Neutrophil (primary cell): Measurements from ENCODE around the gene STIM1.
"Not testable (repeated sequence)": the region's sequence is repeated elsewhere in the genome, so short reads cannot be mapped to it uniquely, and the experiment has no call there.

Experiments
- H3K27ac ChIP-seq: fragments of 200-600 bp; sonication (generic); 2 replicates; pipeline ENCODE4 v1.5.1; 2016; ENCODE audit warnings: mild to moderate bottlenecking, moderate library complexity
- H3K27me3 ChIP-seq: fragments of 200-600 bp; sonication (generic); 2 replicates; pipeline ENCODE4 v1.6.0; 2016; ENCODE audit warnings: mild to moderate bottlenecking
- H3K36me3 ChIP-seq: fragments of 200-600 bp; sonication (generic); 2 replicates; pipeline ENCODE4 v1.5.1; 2017
- H3K4me1 ChIP-seq, 2 experiments: fragments of 200-600 bp in 1 of 2; sonication (generic) in 1 of 2; 1 replicate in 1 of 2; 2 replicates in 1 of 2; pipeline versions ENCODE4 v1.5.1 to v1.6.1; 2013 to 2016; ENCODE audit warnings: low read depth in 1 of 2, low read length in 1 of 2, mild to moderate bottlenecking in 1 of 2, moderate library complexity in 1 of 2; ENCODE audit not compliant: control insufficient read depth in 1 of 2, insufficient read depth in 1 of 2
- H3K4me3 ChIP-seq, 2 experiments: fragments of 200-600 bp in 1 of 2; sonication (generic) in 1 of 2; 1 replicate in 1 of 2; 2 replicates in 1 of 2; pipeline ENCODE4 v1.5.1; 2013 to 2016; ENCODE audit warnings: low read depth in 1 of 2, low read length in 1 of 2, mild to moderate bottlenecking in 1 of 2, moderate library complexity in 1 of 2
- H3K9me3 ChIP-seq: fragments of 200-600 bp; sonication (generic); 2 replicates; pipeline ENCODE4 v1.5.1; 2016
- TF ChIP-seq, protein P1 (sequence below): fragments of 200-600 bp; sonication (generic); IDR thresholded peaks from 2 replicates; pipeline ENCODE4 v1.5.1; 2016; ENCODE audit warnings: antibody characterized with exemption

Gene STIM1

DNA sequence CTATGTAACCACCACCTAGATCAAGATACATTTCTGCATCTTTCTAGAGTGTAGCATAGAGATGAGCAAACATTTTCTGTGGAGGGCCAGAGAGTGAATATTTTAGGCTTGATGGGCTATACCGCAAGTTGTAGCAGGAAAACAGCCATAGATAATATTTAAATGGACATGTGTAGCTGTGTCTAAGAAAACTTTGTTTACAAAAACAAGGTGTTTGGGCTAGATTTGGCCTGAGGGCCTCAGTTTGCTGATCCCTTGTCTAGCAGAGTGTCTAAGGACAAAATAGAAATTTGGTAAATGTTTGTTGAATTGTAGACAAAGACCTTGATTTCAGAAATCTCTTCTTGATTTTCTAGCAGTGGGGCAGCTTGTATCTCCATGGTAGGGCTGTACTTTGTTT, 36.3 kb downstream of the STIM1 start:
- H3K27ac ChIP-seq: peak overlapping the region; percentile 93
- no peaks in the 10 kb centered on the region for H3K36me3 ChIP-seq
- peaks cover 65 to 67% of the 10 kb centered on the region in 2 experiments for H3K4me1 ChIP-seq

GRCh38 chr11:3892156-3892555, 36.7 kb downstream of the STIM1 start:
- Histone ChIP-seq H3K9me3 (no peaks in the 10 kb centered on the region), H3K4me3 (no peak overlapping the region), H3K4me1 (peaks cover 65 to 67% of the 10 kb centered on the region in 2 experiments), H3K36me3 (no peaks in the 10 kb centered on the region), H3K27ac (peak overlapping the region; percentile 93), H3K27me3 (no peaks in the 10 kb centered on the region)
- TF ChIP-seq, protein P1, sequence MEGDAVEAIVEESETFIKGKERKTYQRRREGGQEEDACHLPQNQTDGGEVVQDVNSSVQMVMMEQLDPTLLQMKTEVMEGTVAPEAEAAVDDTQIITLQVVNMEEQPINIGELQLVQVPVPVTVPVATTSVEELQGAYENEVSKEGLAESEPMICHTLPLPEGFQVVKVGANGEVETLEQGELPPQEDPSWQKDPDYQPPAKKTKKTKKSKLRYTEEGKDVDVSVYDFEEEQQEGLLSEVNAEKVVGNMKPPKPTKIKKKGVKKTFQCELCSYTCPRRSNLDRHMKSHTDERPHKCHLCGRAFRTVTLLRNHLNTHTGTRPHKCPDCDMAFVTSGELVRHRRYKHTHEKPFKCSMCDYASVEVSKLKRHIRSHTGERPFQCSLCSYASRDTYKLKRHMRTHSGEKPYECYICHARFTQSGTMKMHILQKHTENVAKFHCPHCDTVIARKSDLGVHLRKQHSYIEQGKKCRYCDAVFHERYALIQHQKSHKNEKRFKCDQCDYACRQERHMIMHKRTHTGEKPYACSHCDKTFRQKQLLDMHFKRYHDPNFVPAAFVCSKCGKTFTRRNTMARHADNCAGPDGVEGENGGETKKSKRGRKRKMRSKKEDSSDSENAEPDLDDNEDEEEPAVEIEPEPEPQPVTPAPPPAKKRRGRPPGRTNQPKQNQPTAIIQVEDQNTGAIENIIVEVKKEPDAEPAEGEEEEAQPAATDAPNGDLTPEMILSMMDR: no peak

More for the DNA sequence above, 36.3 kb downstream of the STIM1 start:
- TF ChIP-seq, protein P1: no peak
- no peaks in the 10 kb centered on the region for H3K9me3 ChIP-seq
- H3K4me3 ChIP-seq: no peak overlapping the region
- no peaks in the 10 kb centered on the region for H3K27me3 ChIP-seq

DNA sequence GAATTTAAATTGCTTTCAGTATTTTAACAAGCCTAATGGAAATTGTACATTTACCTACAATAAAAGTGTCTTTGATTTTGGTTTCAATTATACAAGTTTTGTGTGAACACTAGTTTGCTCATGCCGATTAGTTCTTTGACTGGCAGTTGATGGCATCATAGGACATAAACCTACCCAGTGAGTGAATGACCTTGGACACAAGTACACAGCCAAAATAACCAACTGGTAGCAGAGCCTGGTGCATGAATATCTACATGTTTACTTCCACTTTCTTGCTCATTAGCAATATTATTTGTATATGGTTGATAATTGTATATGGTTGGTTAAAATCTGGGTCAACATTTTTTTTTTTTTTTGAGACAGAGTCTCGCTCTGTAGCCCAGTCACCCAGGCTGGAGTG, 37.8 kb downstream of the STIM1 start:
- Histone ChIP-seq H3K9me3 (no peaks in the 10 kb centered on the region), H3K27me3 (no peaks in the 10 kb centered on the region), H3K36me3 (no peaks in the 10 kb centered on the region), H3K27ac (peak overlapping the region; percentile 93), H3K4me1 (peaks cover 55 to 57% of the 10 kb centered on the region in 2 experiments), H3K4me3 (peak overlapping the region; percentile 37 to 43)
- TF ChIP-seq, protein P1: no peak

DNA sequence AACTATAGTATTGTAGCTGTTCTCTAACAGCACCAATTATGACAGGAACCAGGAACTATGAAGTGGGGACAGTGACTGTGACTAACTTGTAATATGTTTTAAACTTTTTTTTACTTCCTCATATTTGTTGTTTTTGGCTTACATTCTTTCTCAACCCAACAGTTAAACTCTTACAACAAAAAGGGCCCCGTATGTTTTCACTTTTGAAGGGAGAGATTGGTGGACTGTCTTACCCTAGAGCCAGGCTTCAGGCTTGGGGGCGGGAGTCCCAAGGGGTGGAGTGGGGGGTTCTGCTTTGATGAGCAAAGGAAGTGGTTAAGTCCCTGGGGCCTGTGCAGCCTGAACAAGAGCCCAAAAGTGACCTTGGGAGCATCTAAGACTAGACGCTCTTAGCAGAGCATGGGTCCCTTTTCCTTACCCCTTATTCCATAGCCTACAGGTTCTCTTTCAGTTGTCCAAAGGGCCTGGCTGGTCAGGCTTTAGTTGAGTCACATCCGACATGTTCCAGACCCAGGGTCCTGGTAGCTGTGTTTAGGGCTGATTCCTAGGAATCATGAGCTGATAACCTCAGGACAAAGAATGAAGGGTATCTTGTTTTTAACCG, 38.8 kb downstream of the STIM1 start:
- Histone ChIP-seq H3K4me1 (peaks cover 49 to 50% of the 10 kb centered on the region in 2 experiments), H3K27me3 (no peaks in the 10 kb centered on the region), H3K27ac (peak overlapping the region; percentile 93), H3K36me3 (no peaks in the 10 kb centered on the region), H3K4me3 (peak overlapping the region; percentile 37 to 43), H3K9me3 (no peaks in the 10 kb centered on the region)
- TF ChIP-seq, protein P1: no peak

DNA sequence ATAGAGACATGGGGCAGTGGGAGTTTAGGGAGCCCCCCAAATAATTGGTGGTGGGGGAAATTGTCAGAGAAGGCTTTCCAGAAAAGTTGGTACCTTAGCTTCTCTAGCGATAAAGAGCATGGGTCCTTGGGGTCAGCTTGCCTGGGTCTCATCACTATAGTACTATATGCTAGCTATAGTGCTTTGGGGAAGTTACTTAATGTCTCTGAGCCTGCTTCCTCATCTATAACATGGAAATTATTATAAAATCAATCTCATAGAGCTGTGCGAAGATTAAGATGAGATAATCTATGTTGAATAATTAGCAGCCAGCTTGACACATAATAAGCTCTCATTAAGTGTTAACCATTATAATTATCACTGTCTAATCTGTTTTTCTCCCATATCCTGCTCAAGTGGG, 41.2 kb downstream of the STIM1 start:
- Histone ChIP-seq H3K27ac (peak overlapping the region; percentile 78), H3K27me3 (no peaks in the 10 kb centered on the region), H3K4me3 (peak overlapping the region in 1 of 2 experiments; percentile 1), H3K36me3 (no peaks in the 10 kb centered on the region), H3K9me3 (no peaks in the 10 kb centered on the region), H3K4me1 (peaks cover 61 to 63% of the 10 kb centered on the region in 2 experiments)
- TF ChIP-seq, protein P1: no peak

- H3K27ac ChIP-seq: peak overlapping the region; percentile 90
- H3K36me3 ChIP-seq, H3K27me3 ChIP-seq, H3K9me3 ChIP-seq: not testable (repeated sequence)
- peaks cover 73% of the 10 kb centered on the region in 2 experiments for H3K4me1 ChIP-seq
- H3K4me3 ChIP-seq: peak overlapping the region; percentile 7 to 41
These were observed 44.8 kb downstream of the STIM1 start for GRCh38 chr11:3900230-3900629.
